GM12878 (cell line): Measurements from ENCODE around the gene DLST. TPM values are rescaled to one million over a fixed set of nuclear protein-coding genes. Genes with fewer than 3 reads are reported as not detected.

Experiments used
- ATAC-seq: fragments of 200-7000 bp; cut with Tn5 transposase; 3 replicates; pipeline ENCODE4 v1.9.1; 2020; ENCODE audit warnings: mild to moderate bottlenecking, moderate library complexity
- BruUV-seq: library from RNA; stranded (reverse); fragments of 400-500 nt; replicated peaks from 2 replicates; lab custom pipeline; 2021; lab: Mats Ljungman, UMichigan
- CTCF ChIA-PET: fragments of 300-600 bp; sonication (Branson Sonifier 250); formaldehyde crosslinking; extraction: SDS; loops from one replicate; lab custom pipeline; 2021; ENCODE audit warnings: inconsistent platforms; lab: Yijun Ruan, JAX
- POLR2A ChIA-PET: fragments of 350-600 bp; formaldehyde crosslinking; extraction: SDS; loops from one replicate; lab custom pipeline; 2021; ENCODE audit warnings: inconsistent platforms; lab: Charles Lee
- RAD21 ChIA-PET: fragments of 300-600 bp; sonication (Branson Sonifier 250); formaldehyde crosslinking; loops from one replicate; lab custom pipeline; 2023; ENCODE audit warnings: antibody characterized with exemption; ENCODE audit not compliant: unreplicated experiment; lab: Charles Lee
- SMC1A ChIA-PET: fragments of 300-600 bp; sonication (Branson Sonifier 250); formaldehyde crosslinking; loops from one replicate; lab custom pipeline; 2023; ENCODE audit not compliant: unreplicated experiment, uncharacterized antibody; lab: Charles Lee
- DNase-seq: peaks from one replicate; pipeline ENCODE4 v3.0.0-alpha.2; 2011; ENCODE audit warnings: low read depth, low spot score
- FAIRE-seq: peaks from 3 replicates; lab custom pipeline; 2011; peaks lifted over from hg19 to GRCh38; lab: Jason Lieb, UNC
- H2AFZ ChIP-seq: 2 replicates; pipeline ENCODE4 v1.6.0; 2011; ENCODE audit warnings: low read depth, low read length, control low read depth; ENCODE audit not compliant: control insufficient read depth
- H3K27ac ChIP-seq: 2 replicates; pipeline ENCODE4 v1.5.1; 2011; ENCODE audit warnings: control low read depth; ENCODE audit not compliant: control insufficient read depth, insufficient read depth
- H3K27me3 ChIP-seq, 2 experiments: replicated peaks in 1 of 2; 2 replicates each; pipeline versions ENCODE4 v1.6.0 to v1.6.1; 2011; ENCODE audit warnings: low read length in 1 of 2; ENCODE audit not compliant: control insufficient read depth in 2 of 2, insufficient read depth in 2 of 2
- H3K36me3 ChIP-seq, 2 experiments: 2 replicates each; pipeline ENCODE4 v1.5.1; 2011; ENCODE audit warnings: low read length in 1 of 2; ENCODE audit not compliant: control insufficient read depth in 2 of 2, insufficient read depth in 2 of 2
- H3K4me1 ChIP-seq: 2 replicates; pipeline ENCODE4 v1.6.1; 2011; ENCODE audit warnings: mild to moderate bottlenecking, low read length, moderate library complexity, mixed read lengths; ENCODE audit not compliant: control insufficient read depth, insufficient read depth
- H3K4me2 ChIP-seq: 2 replicates; pipeline ENCODE4 v1.6.0; 2011; ENCODE audit warnings: control low read depth; ENCODE audit not compliant: control insufficient read depth, insufficient read depth
- H3K4me3 ChIP-seq: fragments of 200-600 bp; sonication (generic); 2 replicates; pipeline ENCODE4 v1.5.1; 2016
- H3K79me2 ChIP-seq: 2 replicates; pipeline ENCODE4 v1.6.0; 2011; ENCODE audit warnings: low read length; ENCODE audit not compliant: control insufficient read depth, insufficient read depth
- H3K9ac ChIP-seq: 2 replicates; pipeline ENCODE4 v1.8.0; 2011; ENCODE audit warnings: low read length, control low read depth, mixed read lengths; ENCODE audit not compliant: control insufficient read depth, insufficient read depth
- H3K9me3 ChIP-seq: replicated peaks from 3 replicates; pipeline ENCODE4 v1.5.1; 2011; ENCODE audit warnings: mild to moderate bottlenecking, low read length; ENCODE audit not compliant: control insufficient read depth, insufficient read depth
- H4K20me1 ChIP-seq: 2 replicates; pipeline ENCODE4 v1.6.0; 2011; ENCODE audit not compliant: control insufficient read depth, insufficient read depth
- CREB1 ChIP-seq: IDR thresholded peaks from 2 replicates; pipeline ENCODE4 v1.6.1; 2012; ENCODE audit warnings: low read depth, mild to moderate bottlenecking, inconsistent platforms
- IRF4 ChIP-seq: IDR thresholded peaks from 2 replicates; pipeline ENCODE4 v1.6.1; 2011; ENCODE audit warnings: low read depth, low read length
- NFYB ChIP-seq: IDR thresholded peaks from 2 replicates; pipeline ENCODE4 v1.6.1; 2011; ENCODE audit warnings: low read depth, mild to moderate bottlenecking, low read length, improper control_type of control experiment, moderate library complexity; ENCODE audit not compliant: insufficient read depth
- RAD21 ChIP-seq: IDR thresholded peaks from 2 replicates; pipeline ENCODE4 v1.6.1; 2011; ENCODE audit warnings: mild to moderate bottlenecking, low read depth, low read length, moderate library complexity; ENCODE audit not compliant: insufficient read depth
- RUNX3 ChIP-seq: IDR thresholded peaks from 2 replicates; pipeline ENCODE4 v1.6.1; 2012; ENCODE audit warnings: low read length, inconsistent platforms
- SIX5 ChIP-seq: IDR thresholded peaks from 2 replicates; pipeline ENCODE4 v1.6.1; 2011; ENCODE audit warnings: mild to moderate bottlenecking, low read depth, low read length, moderate library complexity; ENCODE audit not compliant: severe bottlenecking
- SMAD1 ChIP-seq: fragments of 450-650 bp; IDR thresholded peaks from 2 replicates; pipeline ENCODE4 v1.6.1; 2018; ENCODE audit warnings: mild to moderate bottlenecking, low read depth; ENCODE audit not compliant: partially characterized antibody
- SMC3 ChIP-seq: IDR thresholded peaks from 2 replicates; pipeline ENCODE4 v1.6.1; 2011; ENCODE audit warnings: low read length, improper control_type of control experiment, borderline replicate concordance
- SUZ12 ChIP-seq: fragments of 200-600 bp; sonication (generic); IDR thresholded peaks from one replicate; pipeline ENCODE4 v1.6.1; 2018; ENCODE audit warnings: antibody characterized with exemption, mild to moderate bottlenecking; ENCODE audit not compliant: unreplicated experiment
- TBL1XR1 ChIP-seq: IDR thresholded peaks from 2 replicates; pipeline ENCODE4 v1.6.1; 2012; ENCODE audit warnings: low read depth, low read length, improper control_type of control experiment
- YY1 ChIP-seq: IDR thresholded peaks from 2 replicates; pipeline ENCODE4 v1.6.1; 2011; ENCODE audit warnings: low read depth, mild to moderate bottlenecking, low read length
- ZNF24 ChIP-seq: fragments of 450-650 bp; IDR thresholded peaks from 2 replicates; pipeline ENCODE4 v1.6.1; 2017; ENCODE audit warnings: antibody characterized with exemption, mild to moderate bottlenecking
- WGBS: methylation state at CpG from one replicate; pipeline ENCODE4 v1.1.6; 2016; ENCODE audit warnings: low lambda C conversion rate; ENCODE audit not compliant: insufficient replicate concordance, insufficient coverage; ENCODE audit errors: missing lambda C conversion rate; 5-methylcytosine and 5-hydroxymethylcytosine counted together
- in situ Hi-C: fragments of 300-500 bp; cut with MboI; formaldehyde crosslinking; loops from 9 replicates; pipeline ENCODE4 v1.14.3; 2018; ENCODE audit warnings: mixed read lengths
- intact Hi-C: fragments of 100-400 bp; cut with micrococcal nuclease; formaldehyde crosslinking; loops from one replicate; pipeline ENCODE4 v1.14.2; 2022; ENCODE audit not compliant: unreplicated experiment
- polyA plus RNA-seq, 11 experiments: library from polyadenylated mRNA; depleted of rRNA in 4 of 11; unstranded in 6 of 11; stranded (reverse) in 5 of 11; fragments of >200 nt; fragmentation: Nextera tagmentation in 4 of 11; fragmentation: Illumina TruSeq in 1 of 11; extraction: Ambion mirVana in 4 of 11; extraction: Trizol in 1 of 11; gene quantifications; 1 replicate in 1 of 11; 2 replicates in 10 of 11; pipeline versions ENCODE4 v1.2.1 to v1.2.3, GENCODE V29; 2011 to 2016; ENCODE audit warnings: inconsistent platforms in 2 of 11, missing spikeins in 2 of 11, low read depth in 1 of 11
- total RNA-seq, 4 experiments: library from RNA; depleted of rRNA in 3 of 4; stranded (reverse); fragments of >200 nt in 3 of 4; fragmentation: Illumina TruSeq in 1 of 4; extraction: Trizol in 1 of 4; gene quantifications; 2 replicates each; pipeline versions ENCODE4 v1.2.1 to v1.2.3, GENCODE V29; 2013 to 2021
- TF ChIP-seq, protein P1 (sequence below), 3 experiments: IDR thresholded peaks in 2 of 3; conservative IDR thresholded peaks in 1 of 3; 2 replicates each; pipeline ENCODE4 v1.5.1; 2011; ENCODE audit warnings: low read depth in 3 of 3, low read length in 3 of 3, mild to moderate bottlenecking in 3 of 3, control low read depth in 2 of 3, moderate library complexity in 2 of 3, inconsistent platforms in 1 of 3, mixed read lengths in 1 of 3; ENCODE audit not compliant: control insufficient read depth in 2 of 3, insufficient read depth in 1 of 3; ENCODE audit errors: extremely low read depth in 1 of 3
- TF ChIP-seq, protein P2 (sequence below): IDR thresholded peaks from 2 replicates; pipeline ENCODE4 v1.6.1; 2012; ENCODE audit warnings: low read depth, low read length, improper control_type of control experiment
- TF ChIP-seq, protein P3 (sequence below): fragments of 450-650 bp; IDR thresholded peaks from 2 replicates; pipeline ENCODE4 v1.6.1; 2017; ENCODE audit warnings: low read depth, mild to moderate bottlenecking, moderate library complexity

The DLST gene
- total and polyA plus RNA-seq, 10 of the 15 experiments (the other 5 are each of a cell fraction or from before 2014, with no cell fraction given), result 2.9 to 141 (median 67.7) TPM

DNA sequence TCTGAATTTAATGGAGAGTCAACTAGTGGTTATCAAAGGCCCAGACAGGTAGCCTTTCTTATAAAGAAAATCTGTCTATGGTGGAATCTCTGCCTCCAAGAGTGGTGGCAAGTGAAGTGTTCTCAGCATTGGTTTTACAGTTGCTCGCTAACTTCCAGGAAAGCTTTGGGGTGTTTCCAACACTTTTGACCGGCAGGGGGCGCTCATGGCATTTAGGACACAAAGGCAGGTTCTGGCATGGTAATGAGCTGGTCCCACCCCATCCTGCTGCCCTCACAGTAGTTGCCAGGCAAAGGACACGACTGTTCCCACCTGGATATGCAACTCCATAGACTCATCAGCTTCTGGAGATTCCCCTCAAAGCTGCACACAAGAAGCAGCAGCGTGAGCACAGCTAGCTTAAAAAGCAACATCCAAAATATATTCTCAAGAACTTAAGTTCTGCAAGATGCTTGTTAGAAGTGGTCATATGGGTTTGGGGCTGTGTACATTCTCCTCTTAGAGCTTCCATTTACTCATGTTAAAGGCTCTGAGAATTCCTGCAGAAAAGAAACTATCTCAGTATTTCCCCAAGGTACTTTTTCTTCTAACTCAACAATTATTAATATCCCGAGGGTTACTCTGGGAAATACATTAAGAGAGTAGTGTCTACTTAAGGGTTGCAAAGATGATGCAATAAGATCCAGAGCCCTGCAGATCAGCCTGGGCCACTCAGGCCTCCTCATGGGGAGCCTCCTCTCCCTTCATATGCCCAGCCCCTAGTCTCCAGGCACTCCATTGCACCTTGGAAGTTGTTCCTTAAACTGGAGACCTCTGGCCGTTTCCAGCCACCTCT, 20.6 kb upstream of the DLST start:
- no peaks in the 10 kb centered on the region for H3K36me3 ChIP-seq
- BruUV-seq, result no TSS peak
- ChIA-PET POLR2A (interaction anchor here (0.6 to 1.1 kb wide), 3 partner anchors 22 to 331 kb away, joined by 3 to 9 read pairs (median 3); no protein-coding TSS in a partner anchor), CTCF (interaction anchor here (0.6 to 13.8 kb wide), 60 partner anchors 9 to 593 kb away, joined by 3 to 552 read pairs (median 4); partner anchors contain the start of genes ACYP1, DLST, EIF2B2 and PROX2), RAD21 (interaction anchor here (0.6 to 8.8 kb wide), 25 partner anchors 10 to 440 kb away, joined by 3 to 114 read pairs (median 5); partner anchors contain the start of genes DLST, EIF2B2 and NEK9), SMC1A (interaction anchor here (0.6 to 11.1 kb wide), 34 partner anchors 8 to 444 kb away, joined by 3 to 165 read pairs (median 4); partner anchors contain the start of genes ACYP1, DLST and PROX2)
- TF ChIP-seq IRF4 (0 out of 2 replicates have a peak, but pooled peaks have one; percentile 45), SMC3 (peak; percentile 74), SIX5 (no peak), RAD21 (peak; percentile 93), RUNX3 (peak; percentile 14; the same call in 1 of the 2 replicates), SMAD1 (no peak), SUZ12 (no peak), NFYB (no peak), CREB1 (no peak), TBL1XR1 (no peak), YY1 (0 out of 2 replicates have a peak, but pooled peaks have one; percentile 30), ZNF24 (no peak)
- TF ChIP-seq, protein P1, sequence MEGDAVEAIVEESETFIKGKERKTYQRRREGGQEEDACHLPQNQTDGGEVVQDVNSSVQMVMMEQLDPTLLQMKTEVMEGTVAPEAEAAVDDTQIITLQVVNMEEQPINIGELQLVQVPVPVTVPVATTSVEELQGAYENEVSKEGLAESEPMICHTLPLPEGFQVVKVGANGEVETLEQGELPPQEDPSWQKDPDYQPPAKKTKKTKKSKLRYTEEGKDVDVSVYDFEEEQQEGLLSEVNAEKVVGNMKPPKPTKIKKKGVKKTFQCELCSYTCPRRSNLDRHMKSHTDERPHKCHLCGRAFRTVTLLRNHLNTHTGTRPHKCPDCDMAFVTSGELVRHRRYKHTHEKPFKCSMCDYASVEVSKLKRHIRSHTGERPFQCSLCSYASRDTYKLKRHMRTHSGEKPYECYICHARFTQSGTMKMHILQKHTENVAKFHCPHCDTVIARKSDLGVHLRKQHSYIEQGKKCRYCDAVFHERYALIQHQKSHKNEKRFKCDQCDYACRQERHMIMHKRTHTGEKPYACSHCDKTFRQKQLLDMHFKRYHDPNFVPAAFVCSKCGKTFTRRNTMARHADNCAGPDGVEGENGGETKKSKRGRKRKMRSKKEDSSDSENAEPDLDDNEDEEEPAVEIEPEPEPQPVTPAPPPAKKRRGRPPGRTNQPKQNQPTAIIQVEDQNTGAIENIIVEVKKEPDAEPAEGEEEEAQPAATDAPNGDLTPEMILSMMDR (IDR thresholded peaks at IDR 0.05 in 2 of 3, conservative IDR thresholded peaks at IDR 0.05 in 1 of 3; ENCODE audit: control insufficient read depth in 2 of 3, extremely low read depth in 1 of 3, insufficient read depth in 1 of 3, low read depth in 3 of 3, low read length in 3 of 3), result peak; percentile 82 to 94 (median 88)
- TF ChIP-seq, protein P2, sequence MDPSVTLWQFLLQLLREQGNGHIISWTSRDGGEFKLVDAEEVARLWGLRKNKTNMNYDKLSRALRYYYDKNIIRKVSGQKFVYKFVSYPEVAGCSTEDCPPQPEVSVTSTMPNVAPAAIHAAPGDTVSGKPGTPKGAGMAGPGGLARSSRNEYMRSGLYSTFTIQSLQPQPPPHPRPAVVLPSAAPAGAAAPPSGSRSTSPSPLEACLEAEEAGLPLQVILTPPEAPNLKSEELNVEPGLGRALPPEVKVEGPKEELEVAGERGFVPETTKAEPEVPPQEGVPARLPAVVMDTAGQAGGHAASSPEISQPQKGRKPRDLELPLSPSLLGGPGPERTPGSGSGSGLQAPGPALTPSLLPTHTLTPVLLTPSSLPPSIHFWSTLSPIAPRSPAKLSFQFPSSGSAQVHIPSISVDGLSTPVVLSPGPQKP, result no peak
- TF ChIP-seq, protein P3, sequence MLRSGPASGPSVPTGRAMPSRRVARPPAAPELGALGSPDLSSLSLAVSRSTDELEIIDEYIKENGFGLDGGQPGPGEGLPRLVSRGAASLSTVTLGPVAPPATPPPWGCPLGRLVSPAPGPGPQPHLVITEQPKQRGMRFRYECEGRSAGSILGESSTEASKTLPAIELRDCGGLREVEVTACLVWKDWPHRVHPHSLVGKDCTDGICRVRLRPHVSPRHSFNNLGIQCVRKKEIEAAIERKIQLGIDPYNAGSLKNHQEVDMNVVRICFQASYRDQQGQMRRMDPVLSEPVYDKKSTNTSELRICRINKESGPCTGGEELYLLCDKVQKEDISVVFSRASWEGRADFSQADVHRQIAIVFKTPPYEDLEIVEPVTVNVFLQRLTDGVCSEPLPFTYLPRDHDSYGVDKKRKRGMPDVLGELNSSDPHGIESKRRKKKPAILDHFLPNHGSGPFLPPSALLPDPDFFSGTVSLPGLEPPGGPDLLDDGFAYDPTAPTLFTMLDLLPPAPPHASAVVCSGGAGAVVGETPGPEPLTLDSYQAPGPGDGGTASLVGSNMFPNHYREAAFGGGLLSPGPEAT, result no peak
- no peaks in the 10 kb centered on the region for H3K9me3 ChIP-seq
- H3K4me3 ChIP-seq, result no peak overlapping the region
- H3K27ac ChIP-seq, result no peak overlapping the region
- intact Hi-C loops (loop anchor here (1.0 to 10.0 kb wide), 3 partner anchors 44 to 434 kb away; no protein-coding TSS in a partner anchor), in situ Hi-C loops (no loop called here)
- FAIRE-seq (peak; percentile 93), DNase-seq (no peak), ATAC-seq (peak; percentile 97)
- no peaks in the 10 kb centered on the region for H3K27me3 ChIP-seq
- WGBS, result 29% methylated on average over 7 of the region's 7 CpGs
- no peak overlapping the region for H3K9ac ChIP-seq
- no peaks in the 10 kb centered on the region for H3K4me1 ChIP-seq
- H2AFZ ChIP-seq, result no peak overlapping the region
- no peak overlapping the region for H3K4me2 ChIP-seq
- no peaks in the 10 kb centered on the region for H3K79me2 ChIP-seq
- no peaks in the 10 kb centered on the region for H4K20me1 ChIP-seq
